Fibroblast of mammary gland (primary cell): ENCODE data around the gene MIS18A.

Source experiments
- DNase-seq: peaks from one replicate; pipeline ENCODE4 v3.0.0-alpha.2; 2010; ENCODE audit warnings: low read depth
- H3K4me3 ChIP-seq: 2 replicates; pipeline ENCODE4 v1.5.1; 2011; ENCODE audit warnings: low read depth, mild to moderate bottlenecking, low read length, moderate library complexity; ENCODE audit not compliant: control insufficient read depth
- CTCF ChIP-seq: conservative IDR thresholded peaks from 2 replicates; pipeline ENCODE4 v1.5.1; 2011; ENCODE audit warnings: low read depth, low read length, inconsistent platforms; ENCODE audit not compliant: control insufficient read depth, insufficient read depth

The MIS18A gene

GRCh38 chr21:32249511-32250280 is 29.2 kb downstream of the MIS18A start:
- H3K4me3 ChIP-seq, result no peak overlapping the region
- DNase-seq, result no peak
- TF ChIP-seq CTCF, result no peak

GRCh38 chr21:32248571-32249461 is 30.0 kb downstream of the MIS18A start:
- no peak overlapping the region for H3K4me3 ChIP-seq
- no peak for DNase-seq
- TF ChIP-seq CTCF, result no peak

GRCh38 chr21:32246571-32247140 is 32.2 kb downstream of the MIS18A start:
- no peak overlapping the region for H3K4me3 ChIP-seq
- TF ChIP-seq CTCF, result no peak

GRCh38 chr21:32245971-32246370 is 32.9 kb downstream of the MIS18A start:
- DNase-seq, result no peak
- TF ChIP-seq CTCF, result no peak
- H3K4me3 ChIP-seq, result no peak overlapping the region

More at GRCh38 chr21:32246571-32247140, 32.2 kb downstream of the MIS18A start:
- DNase-seq, result no peak

GRCh38 chr21:32240851-32241687 is 37.8 kb downstream of the MIS18A start:
- no peak overlapping the region for H3K4me3 ChIP-seq
- no peak for DNase-seq
- TF ChIP-seq CTCF, result no peak

GRCh38 chr21:32239551-32239950 is 39.3 kb downstream of the MIS18A start:
- no peak for TF ChIP-seq CTCF
- no peak for DNase-seq
- no peak overlapping the region for H3K4me3 ChIP-seq
